A549 (cell line): ENCODE measurements around the gene TMCC3.

ENCODE experiments used
- CHD4 ChIP-seq: fragments of 200-600 bp; sonication (generic); IDR thresholded peaks from 2 replicates; pipeline ENCODE4 v1.6.1; 2016; ENCODE audit warnings: antibody characterized with exemption, mild to moderate bottlenecking, borderline replicate concordance
- EP300 ChIP-seq, 2 experiments: fragments of >200 bp; sonication (Bioruptor Twin); formaldehyde crosslinking; IDR thresholded peaks; 2 replicates in 1 of 2; 3 replicates in 1 of 2; pipeline ENCODE4 v1.6.1; 2016 to 2017
- ESRRA ChIP-seq: fragments of 150-350 bp; IDR thresholded peaks from 2 replicates; pipeline ENCODE4 v1.6.1; 2014; ENCODE audit warnings: mild to moderate bottlenecking, low read length, borderline replicate concordance
- FOSB ChIP-seq: fragments of 250-450 bp; sonication (Bioruptor Pico); IDR thresholded peaks from 2 replicates; pipeline ENCODE4 v1.5.0; 2020; ENCODE audit warnings: mild to moderate bottlenecking, moderate library complexity
- HOXB13 ChIP-seq: fragments of 250-450 bp; sonication (Bioruptor Pico); IDR thresholded peaks from 2 replicates; pipeline ENCODE4 v1.5.0; 2020; ENCODE audit warnings: low read depth, mild to moderate bottlenecking, moderate library complexity
- JUN ChIP-seq, 2 experiments: fragments of >200 bp; sonication (Bioruptor Twin); formaldehyde crosslinking; IDR thresholded peaks; 2 replicates in 1 of 2; 3 replicates in 1 of 2; pipeline ENCODE4 v1.6.1; 2016 to 2017
- MAZ ChIP-seq: fragments of 150-350 bp; IDR thresholded peaks from 2 replicates; pipeline ENCODE4 v1.6.1; 2014; ENCODE audit warnings: antibody characterized with exemption, low read depth, low read length, borderline replicate concordance
- MYC ChIP-seq: IDR thresholded peaks from 2 replicates; pipeline ENCODE4 v1.6.1; 2012; ENCODE audit warnings: mild to moderate bottlenecking, inconsistent platforms, low read length, improper control_type of control experiment, borderline replicate concordance
- POLR2A ChIP-seq: IDR thresholded peaks from 2 replicates; pipeline ENCODE4 v1.6.1; 2012; ENCODE audit warnings: mild to moderate bottlenecking, low read length
- RAD21 ChIP-seq, 2 experiments: fragments of >200 bp in 1 of 2; sonication (Bioruptor Twin) in 1 of 2; formaldehyde crosslinking in 1 of 2; IDR thresholded peaks in 1 of 2; conservative IDR thresholded peaks in 1 of 2; 2 replicates in 1 of 2; 3 replicates in 1 of 2; pipeline ENCODE4 v1.6.1; 2012 to 2018; ENCODE audit warnings: inconsistent platforms in 1 of 2
- SREBF2 ChIP-seq: fragments of 450-650 bp; IDR thresholded peaks from 2 replicates; pipeline ENCODE4 v1.6.1; 2014; ENCODE audit warnings: mild to moderate bottlenecking, moderate library complexity
- TF ChIP-seq, protein P1 (sequence below): fragments of >200 bp; sonication (Bioruptor Twin); formaldehyde crosslinking; IDR thresholded peaks from 3 replicates; pipeline ENCODE4 v1.5.1; 2016
- TF ChIP-seq, protein P2 (sequence below): fragments of 150-350 bp; IDR thresholded peaks from 2 replicates; pipeline ENCODE4 v1.6.1; 2014; ENCODE audit warnings: low read depth, mild to moderate bottlenecking, low read length

DNA sequence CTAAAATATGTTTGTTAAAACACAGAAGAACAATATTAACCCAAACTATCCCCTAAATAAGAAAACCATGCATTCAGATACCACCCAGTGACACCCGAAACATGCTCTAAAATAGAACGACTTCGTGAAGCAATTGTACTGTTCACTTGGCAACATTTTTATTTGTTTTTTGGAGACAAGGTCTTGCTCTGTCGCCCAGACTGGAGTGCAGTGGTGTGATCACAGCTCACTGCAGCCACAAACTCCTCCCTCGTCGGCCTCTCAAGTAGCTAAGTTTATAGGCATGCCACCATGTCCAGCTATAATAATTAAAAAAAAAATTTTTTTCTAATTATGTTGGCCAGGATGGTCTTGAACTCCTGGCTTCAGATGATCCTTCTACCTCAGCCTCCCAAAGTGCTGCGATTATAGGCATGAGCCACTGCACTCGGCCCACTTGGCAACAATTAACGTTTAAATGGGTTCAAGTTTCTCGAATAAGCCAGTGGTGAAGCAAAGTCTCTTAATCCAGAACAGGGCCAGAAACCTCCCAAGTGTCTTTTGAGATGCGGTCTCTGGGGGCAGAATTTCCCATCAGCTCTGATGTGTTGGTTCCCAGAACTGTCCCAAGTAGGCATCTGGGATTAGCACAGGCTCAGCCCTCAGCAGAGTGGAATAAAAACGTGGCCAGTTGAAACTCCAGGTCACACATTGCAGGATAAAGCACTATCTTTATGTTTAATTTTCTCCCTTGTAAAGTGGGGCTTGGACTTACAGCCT is 74.5 kb downstream of the TMCC3 start:
- TF ChIP-seq JUN (IDR thresholded peaks at IDR 0.05) (no peak), POLR2A (no peak), EP300 (IDR thresholded peaks at IDR 0.05) (no peak), MAZ (no peak), HOXB13 (CRISPR knock-in tag) (no peak), FOSB (CRISPR knock-in tag) (no peak), MYC (no peak), RAD21 (conservative IDR thresholded peaks at IDR 0.05 in 1 of 2, IDR thresholded peaks at IDR 0.05 in 1 of 2) (no peak), SREBF2 (no peak), CHD4 (no peak), ESRRA (no peak)
- TF ChIP-seq, protein P1, sequence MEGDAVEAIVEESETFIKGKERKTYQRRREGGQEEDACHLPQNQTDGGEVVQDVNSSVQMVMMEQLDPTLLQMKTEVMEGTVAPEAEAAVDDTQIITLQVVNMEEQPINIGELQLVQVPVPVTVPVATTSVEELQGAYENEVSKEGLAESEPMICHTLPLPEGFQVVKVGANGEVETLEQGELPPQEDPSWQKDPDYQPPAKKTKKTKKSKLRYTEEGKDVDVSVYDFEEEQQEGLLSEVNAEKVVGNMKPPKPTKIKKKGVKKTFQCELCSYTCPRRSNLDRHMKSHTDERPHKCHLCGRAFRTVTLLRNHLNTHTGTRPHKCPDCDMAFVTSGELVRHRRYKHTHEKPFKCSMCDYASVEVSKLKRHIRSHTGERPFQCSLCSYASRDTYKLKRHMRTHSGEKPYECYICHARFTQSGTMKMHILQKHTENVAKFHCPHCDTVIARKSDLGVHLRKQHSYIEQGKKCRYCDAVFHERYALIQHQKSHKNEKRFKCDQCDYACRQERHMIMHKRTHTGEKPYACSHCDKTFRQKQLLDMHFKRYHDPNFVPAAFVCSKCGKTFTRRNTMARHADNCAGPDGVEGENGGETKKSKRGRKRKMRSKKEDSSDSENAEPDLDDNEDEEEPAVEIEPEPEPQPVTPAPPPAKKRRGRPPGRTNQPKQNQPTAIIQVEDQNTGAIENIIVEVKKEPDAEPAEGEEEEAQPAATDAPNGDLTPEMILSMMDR: no peak
- TF ChIP-seq, protein P2, sequence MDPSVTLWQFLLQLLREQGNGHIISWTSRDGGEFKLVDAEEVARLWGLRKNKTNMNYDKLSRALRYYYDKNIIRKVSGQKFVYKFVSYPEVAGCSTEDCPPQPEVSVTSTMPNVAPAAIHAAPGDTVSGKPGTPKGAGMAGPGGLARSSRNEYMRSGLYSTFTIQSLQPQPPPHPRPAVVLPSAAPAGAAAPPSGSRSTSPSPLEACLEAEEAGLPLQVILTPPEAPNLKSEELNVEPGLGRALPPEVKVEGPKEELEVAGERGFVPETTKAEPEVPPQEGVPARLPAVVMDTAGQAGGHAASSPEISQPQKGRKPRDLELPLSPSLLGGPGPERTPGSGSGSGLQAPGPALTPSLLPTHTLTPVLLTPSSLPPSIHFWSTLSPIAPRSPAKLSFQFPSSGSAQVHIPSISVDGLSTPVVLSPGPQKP: no peak
